ENCODE results near the gene TSNAX. TPM values are rescaled to one million over a fixed set of nuclear protein-coding genes. Genes with fewer than 3 reads are reported as not detected.
A peak's percentile ranks its signal among the peaks of the same experiment; 100 is the strongest.

The TSNAX gene
- total RNA-seq, 2 experiments from 2014 or later: 37.6 to 38.0 TPM

DNA sequence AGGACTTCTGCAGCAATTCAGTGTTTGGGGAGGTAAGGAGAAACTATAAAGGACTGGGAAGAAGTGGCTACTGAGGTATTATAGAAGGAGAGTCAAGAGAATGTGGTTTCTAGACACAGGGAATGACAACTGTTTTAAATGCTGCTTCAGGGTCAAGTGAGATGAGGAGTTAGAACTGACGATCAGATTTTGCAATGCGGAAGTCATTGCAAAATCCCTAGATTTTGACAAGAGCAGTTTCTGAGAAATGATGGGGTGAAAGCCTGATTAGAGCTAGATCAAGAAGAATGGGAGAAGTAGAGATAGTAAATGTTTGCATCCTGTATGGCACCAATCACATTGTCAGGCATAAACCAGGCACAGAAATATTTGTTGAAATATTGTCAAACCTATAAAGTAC is 4.7 kb upstream of the TSNAX start:
- H3K27ac Mint-ChIP-seq: no peak overlapping the region
- POLR2A ChIA-PET: no interaction called here
- H3K4me1 Mint-ChIP-seq (ENCODE audit: low read depth): peaks cover 14% of the 10 kb centered on the region
- no peaks in the 10 kb centered on the region for H3K9me3 Mint-ChIP-seq
- no peak for ATAC-seq
- TF ChIP-seq CTCF (IDR thresholded peaks at IDR 0.05): no peak
- no peak overlapping the region for H3K4me3 Mint-ChIP-seq
- no peaks in the 10 kb centered on the region for H3K36me3 Mint-ChIP-seq (ENCODE audit: low read depth)
- intact Hi-C loops (cut with micrococcal nuclease): no loop called here
- no peaks in the 10 kb centered on the region for H3K27me3 Mint-ChIP-seq
- no peak for DNase-seq
- CTCF ChIA-PET: no interaction called here

GRCh38 chr1:231526536-231526935 is 1.9 kb upstream of the TSNAX start:
- CTCF ChIA-PET: no interaction called here
- Mint-ChIP-seq H3K4me1 (ENCODE audit: low read depth) (peaks cover 30% of the 10 kb centered on the region), H3K9me3 (no peaks in the 10 kb centered on the region), H3K36me3 (ENCODE audit: low read depth) (peaks cover 9% of the 10 kb centered on the region), H3K4me3 (no peak overlapping the region), H3K27me3 (no peaks in the 10 kb centered on the region), H3K27ac (no peak overlapping the region)
- POLR2A ChIA-PET: interaction anchor here (0.9 kb wide), 1 partner anchor 21 kb away, joined by 4 read pairs; no protein-coding TSS in a partner anchor
- intact Hi-C loops (cut with micrococcal nuclease): loop anchor here (5.0 kb wide), 1 partner anchor 104 kb away; the partner anchor contains the start of gene EGLN1
- no peak for TF ChIP-seq CTCF (IDR thresholded peaks at IDR 0.05)
- no peak for ATAC-seq
- no peak for DNase-seq

DNA sequence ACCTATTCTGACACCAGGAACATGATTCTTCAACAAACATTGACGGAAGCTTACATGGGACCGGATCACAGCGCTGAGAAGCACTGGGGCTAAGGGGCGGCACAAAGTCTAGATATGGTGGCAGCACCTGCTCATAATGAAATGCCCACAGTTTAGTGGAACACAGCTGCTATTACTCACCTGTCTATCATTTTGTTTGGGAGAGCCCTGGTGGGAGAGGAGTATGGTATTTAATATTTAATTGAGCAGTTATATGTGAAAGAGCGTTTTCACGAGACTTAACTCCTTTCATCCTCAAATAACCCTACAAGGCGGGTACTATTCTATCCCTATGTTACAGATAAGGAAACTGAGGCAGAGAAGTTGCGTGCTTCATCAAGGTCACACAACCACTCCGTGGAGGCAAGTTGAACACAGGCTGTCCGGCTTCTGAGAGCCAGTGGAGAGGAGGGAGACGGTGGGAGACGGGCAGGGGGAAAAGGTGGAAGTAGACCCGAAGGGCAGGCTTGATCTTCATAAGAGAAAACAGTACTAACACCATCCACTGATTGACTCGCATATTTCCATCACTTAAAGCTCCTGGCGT is 790 bp upstream of the TSNAX start:
- TF ChIP-seq CTCF (IDR thresholded peaks at IDR 0.05): no peak
- DNase-seq (no peak), ATAC-seq (peak; percentile 15)
- CTCF ChIA-PET: interaction anchor here (0.7 to 1.7 kb wide), 2 partner anchors 170 to 212 kb away, joined by 3 to 4 read pairs; no protein-coding TSS in a partner anchor
- Mint-ChIP-seq H3K9me3 (no peaks in the 10 kb centered on the region), H3K27me3 (no peaks in the 10 kb centered on the region), H3K27ac (peak overlapping the region; percentile 100), H3K36me3 (ENCODE audit: low read depth) (peaks cover 14% of the 10 kb centered on the region), H3K4me3 (peak overlapping the region; percentile 95), H3K4me1 (ENCODE audit: low read depth) (peaks cover 34% of the 10 kb centered on the region)
- POLR2A ChIA-PET: interaction anchor here (0.6 to 1.7 kb wide), 5 partner anchors 9 to 191 kb away, joined by 3 to 6 read pairs (median 4); partner anchors contain the start of genes EGLN1 and EXOC8
- intact Hi-C loops (cut with micrococcal nuclease): loop anchor here (5.0 kb wide), 1 partner anchor 105 kb away; the partner anchor contains the start of gene EGLN1

GRCh38 chr1:231533240-231533639 is 4.8 kb downstream of the TSNAX start:
- no peak for TF ChIP-seq CTCF (IDR thresholded peaks at IDR 0.05)
- no peak overlapping the region for H3K4me3 Mint-ChIP-seq
- DNase-seq: no peak
- H3K27me3 Mint-ChIP-seq: no peaks in the 10 kb centered on the region
- POLR2A ChIA-PET: no interaction called here
- H3K4me1 Mint-ChIP-seq (ENCODE audit: low read depth): peaks cover 30% of the 10 kb centered on the region
- CTCF ChIA-PET: no interaction called here
- H3K27ac Mint-ChIP-seq: no peak overlapping the region
- H3K9me3 Mint-ChIP-seq: no peaks in the 10 kb centered on the region
- intact Hi-C loops (cut with micrococcal nuclease): no loop called here
- H3K36me3 Mint-ChIP-seq (ENCODE audit: low read depth): peaks cover 28% of the 10 kb centered on the region
- ATAC-seq: no peak

- no peak for DNase-seq
- Mint-ChIP-seq H3K9me3 (no peaks in the 10 kb centered on the region), H3K4me3 (no peak overlapping the region), H3K4me1 (ENCODE audit: low read depth) (peaks cover 25% of the 10 kb centered on the region), H3K36me3 (ENCODE audit: low read depth) (peaks cover 33% of the 10 kb centered on the region), H3K27me3 (no peaks in the 10 kb centered on the region), H3K27ac (no peak overlapping the region)
- CTCF ChIA-PET: interaction anchor here (0.9 kb wide), 1 partner anchor 25 kb away, joined by 3 read pairs; no protein-coding TSS in a partner anchor
- POLR2A ChIA-PET: no interaction called here
- ATAC-seq: no peak
- intact Hi-C loops (cut with micrococcal nuclease): no loop called here
- no peak for TF ChIP-seq CTCF (IDR thresholded peaks at IDR 0.05)
Measured at GRCh38 chr1:231534703-231535159, 6.3 kb downstream of the TSNAX start.
